ENCODE measurements around the gene SLC11A2.

DNA sequence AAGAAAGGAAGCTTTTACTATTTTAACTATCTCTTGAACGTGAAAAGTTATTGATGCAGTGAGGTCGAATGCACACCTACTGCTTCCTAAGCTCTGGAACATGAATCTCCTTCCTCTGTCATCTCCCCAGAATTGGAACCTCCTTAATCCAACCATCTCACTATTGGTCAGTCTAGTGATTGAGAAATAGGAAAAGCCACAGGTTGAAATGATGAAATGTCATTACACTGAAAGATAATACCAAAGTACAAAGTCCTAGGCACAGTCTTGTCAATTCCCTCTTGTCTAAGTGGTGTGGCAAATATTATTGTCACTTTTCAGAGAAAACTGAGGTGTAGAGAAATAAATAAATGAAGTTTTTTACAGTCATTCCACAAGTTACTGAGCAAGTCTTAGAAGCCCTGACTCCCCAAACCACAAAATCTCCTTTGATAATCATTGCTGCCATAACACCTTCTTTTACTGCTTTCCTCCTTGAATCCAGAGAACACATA, 93.3 kb downstream of the SLC11A2 start:
- TF ChIP-seq POLR2A (IDR thresholded peaks at IDR 0.05; ENCODE audit: low read length) (no peak), GATA1 (IDR thresholded peaks at IDR 0.05; ENCODE audit: low read depth, low read length) (no peak)
